Upper lobe of left lung (tissue), 6 donors: ENCODE measurements around the gene RAB6D. TPM values are rescaled to one million over a fixed set of nuclear protein-coding genes. Genes with fewer than 3 reads are reported as not detected.
"Not testable (repeated sequence)": the region's sequence is repeated elsewhere in the genome, so short reads cannot be mapped to it uniquely, and the experiment has no call there.

Source experiments
- ATAC-seq, 2 donors: fragments of 200-7000 bp; cut with Tn5 transposase; one replicate each; pipeline ENCODE4 v1.9.1; 2022; ENCODE audit warnings: mild to moderate bottlenecking in 2 of 2, moderate library complexity in 2 of 2; ENCODE audit not compliant: low FRiP score in 2 of 2
- DNase-seq, 2 donors: peaks; one replicate each; pipeline ENCODE4 v3.0.0-alpha.2; 2019 to 2020
- H3K27ac ChIP-seq, 4 donors: fragments of 200-600 bp; sonication (generic); one replicate each; pipeline ENCODE4 v1.5.1; 2016 to 2019
- H3K27me3 ChIP-seq, 4 donors: fragments of 200-600 bp; sonication (generic); one replicate each; pipeline ENCODE4 v1.5.1; 2017 to 2019
- H3K36me3 ChIP-seq, 4 donors: fragments of 200-600 bp; sonication (generic); one replicate each; pipeline ENCODE4 v1.5.1; 2016 to 2019
- H3K4me1 ChIP-seq, 4 donors: fragments of 200-600 bp; sonication (generic); one replicate each; pipeline ENCODE4 v1.5.1; 2018 to 2019
- H3K4me3 ChIP-seq, 4 donors: fragments of 200-600 bp; sonication (generic); one replicate each; pipeline ENCODE4 v1.5.1; 2017 to 2019; ENCODE audit warnings: mild to moderate bottlenecking in 2 of 4, moderate library complexity in 1 of 4
- H3K9me3 ChIP-seq, 4 donors: fragments of 200-600 bp; sonication (generic); one replicate each; pipeline ENCODE4 v1.5.1; 2018 to 2019
- CTCF ChIP-seq, 6 experiments: fragments of 450-650 bp in 4 of 6; fragments of 200-600 bp in 2 of 6; sonication (generic) in 2 of 6; IDR thresholded peaks; one replicate each; pipeline ENCODE4 v1.5.1; 2016 to 2019; ENCODE audit warnings: antibody characterized with exemption in 6 of 6
- EP300 ChIP-seq, 4 donors: sonication (generic); formaldehyde crosslinking; IDR thresholded peaks; one replicate each; pipeline ENCODE4 v1.5.1; 2017; ENCODE audit warnings: antibody characterized with exemption in 4 of 4, control low read depth in 2 of 4
- POLR2A ChIP-seq, 4 donors: fragments of 450-650 bp; IDR thresholded peaks; one replicate each; pipeline ENCODE4 v1.5.1; 2016 to 2017; ENCODE audit warnings: antibody characterized with exemption in 4 of 4, mild to moderate bottlenecking in 2 of 4
- POLR2AphosphoS5 ChIP-seq, 2 donors: sonication (generic); formaldehyde crosslinking; IDR thresholded peaks; one replicate each; pipeline ENCODE4 v1.5.1; 2017; ENCODE audit warnings: antibody characterized with exemption in 2 of 2
- WGBS, 2 donors: methylation state at CpG; one replicate each; pipeline ENCODE4 v1.1.5; 2017 to 2018; 5-methylcytosine and 5-hydroxymethylcytosine counted together
- total RNA-seq, 6 donors: library from RNA; depleted of rRNA in 4 of 6; stranded (reverse); fragments of >200 nt in 4 of 6; gene quantifications; one replicate each; pipeline versions ENCODE4 v1.1.0 to v1.2.1, GENCODE V29; 2016 to 2021
- donor health status: DM: no; HTN: no; CAD: no; lungs with moderate emphysema.
- donor health status: DM: no; HTN: yes; CAD: no; lungs with severe emphysema.

RAB6D gene
- total RNA-seq, 6 donors from 2014 or later, result 0.17 TPM; not detected in 5

- TF ChIP-seq POLR2A (IDR thresholded peaks at IDR 0.05) (no peak), POLR2AphosphoS5 (IDR thresholded peaks at IDR 0.05) (no peak), CTCF (IDR thresholded peaks at IDR 0.05) (no peak), EP300 (IDR thresholded peaks at IDR 0.05) (no peak)
- ATAC-seq (no peak), DNase-seq (no peak)
- 93 to 94% methylated on average over 10 of the region's 10 CpGs for WGBS, 2 donors
- no peak overlapping the region for H3K4me3 ChIP-seq
- H3K27me3 ChIP-seq, result peaks cover 0 to 4% (median 0%) of the 10 kb centered on the region in 4 donors
- H3K36me3 ChIP-seq, result no peaks in the 10 kb centered on the region
- H3K9me3 ChIP-seq, result no peaks in the 10 kb centered on the region
- H3K4me1 ChIP-seq, result peaks cover 0 to 5% (median 0%) of the 10 kb centered on the region in 4 donors
- no peak overlapping the region for H3K27ac ChIP-seq
These were observed 25.7 kb upstream of the RAB6D start for GRCh38 chr2:131389657-131390056.

- H3K9me3 ChIP-seq, H3K27ac ChIP-seq, DNase-seq, H3K27me3 ChIP-seq, H3K4me1 ChIP-seq, ATAC-seq, H3K4me3 ChIP-seq, H3K36me3 ChIP-seq: not testable (repeated sequence)
- 49 to 66% methylated on average over 4 to 6 of the region's 6 CpGs for WGBS, 2 donors
These were observed 24.9 kb upstream of the RAB6D start for GRCh38 chr2:131388834-131389233.

GRCh38 chr2:131373111-131373510 is 9.1 kb upstream of the RAB6D start:
- H3K4me1 ChIP-seq, H3K27me3 ChIP-seq, H3K4me3 ChIP-seq, H3K36me3 ChIP-seq, H3K9me3 ChIP-seq, H3K27ac ChIP-seq, ATAC-seq, DNase-seq: not testable (repeated sequence)
- WGBS, 2 donors, result 95 to 100% methylated on average over 1 of the region's 1 CpG

GRCh38 chr2:131369954-131370353 is 6.0 kb upstream of the RAB6D start:
- DNase-seq (no peak), ATAC-seq (no peak)
- Histone ChIP-seq H3K27ac (no peak overlapping the region), H3K27me3 (no peaks in the 10 kb centered on the region), H3K4me3 (no peak overlapping the region), H3K9me3 (no peaks in the 10 kb centered on the region), H3K36me3 (no peaks in the 10 kb centered on the region), H3K4me1 (no peaks in the 10 kb centered on the region)
- TF ChIP-seq POLR2A (IDR thresholded peaks at IDR 0.05) (no peak), EP300 (IDR thresholded peaks at IDR 0.05) (no peak), CTCF (IDR thresholded peaks at IDR 0.05) (no peak), POLR2AphosphoS5 (IDR thresholded peaks at IDR 0.05) (no peak)
- 84 to 88% methylated on average over 6 of the region's 6 CpGs for WGBS, 2 donors

GRCh38 chr2:131368493-131369066 is 4.6 kb upstream of the RAB6D start:
- not testable (repeated sequence) for H3K27me3 ChIP-seq, ATAC-seq, DNase-seq, H3K27ac ChIP-seq, H3K36me3 ChIP-seq, H3K9me3 ChIP-seq, H3K4me3 ChIP-seq, H3K4me1 ChIP-seq
- WGBS, 2 donors, result 85 to 100% methylated on average over 1 to 4 of the region's 9 CpGs

GRCh38 chr2:131367352-131367751 is 3.4 kb upstream of the RAB6D start:
- DNase-seq (no peak), ATAC-seq (no peak)
- Histone ChIP-seq H3K27ac (no peak overlapping the region), H3K9me3 (no peaks in the 10 kb centered on the region), H3K27me3 (peaks cover 0 to 6% (median 2%) of the 10 kb centered on the region in 4 donors), H3K4me1 (peaks cover 0 to 6% (median 2%) of the 10 kb centered on the region in 4 donors), H3K36me3 (no peaks in the 10 kb centered on the region), H3K4me3 (no peak overlapping the region)
- TF ChIP-seq POLR2A (IDR thresholded peaks at IDR 0.05), result no peak
- TF ChIP-seq EP300 (IDR thresholded peaks at IDR 0.05), result no peak
- no peak for TF ChIP-seq CTCF (IDR thresholded peaks at IDR 0.05)
- WGBS, 2 donors, result 93 to 94% methylated on average over 3 to 7 of the region's 7 CpGs
